UCSD-AML1 (cell line): ENCODE data around the gene C3orf85.
"Not testable (repeated sequence)": the region's sequence is repeated elsewhere in the genome, so short reads cannot be mapped to it uniquely, and the experiment has no call there.

Source experiments
- DNase-seq: peaks from one replicate; lab custom pipeline; 2025; ENCODE audit not compliant: unreplicated experiment; lab: John Stamatoyannopoulos, UW

C3orf85 gene, protein sequence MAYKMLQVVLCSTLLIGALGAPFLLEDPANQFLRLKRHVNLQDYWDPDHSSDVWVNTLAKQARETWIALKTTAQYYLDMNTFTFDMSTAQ

DNA sequence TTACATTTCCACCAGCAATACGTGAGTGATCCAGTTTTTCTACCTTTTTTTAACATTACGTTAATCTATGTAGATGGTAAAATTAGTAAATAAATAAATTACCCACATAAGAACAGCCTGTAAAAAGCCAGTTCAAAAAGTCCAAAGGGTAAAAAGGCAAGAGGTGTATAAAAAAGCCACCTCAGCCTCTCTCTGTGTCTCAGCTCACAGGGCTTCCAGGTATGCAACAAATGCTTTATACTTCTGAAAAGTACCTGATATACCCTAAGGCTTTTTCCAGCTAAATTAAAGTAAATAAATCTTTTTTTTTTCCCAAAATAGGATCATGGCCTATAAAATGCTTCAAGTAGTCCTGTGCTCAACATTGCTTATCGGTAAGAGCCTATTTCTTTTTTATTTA lies at the start of gene C3orf85:
Gene C3orf85, plus strand, starts transcription at position 197 of the 400 bp plus-strand sequence. Its CDS starts 129 bp downstream, at position 326.
- DNase-seq: no peak

DNA sequence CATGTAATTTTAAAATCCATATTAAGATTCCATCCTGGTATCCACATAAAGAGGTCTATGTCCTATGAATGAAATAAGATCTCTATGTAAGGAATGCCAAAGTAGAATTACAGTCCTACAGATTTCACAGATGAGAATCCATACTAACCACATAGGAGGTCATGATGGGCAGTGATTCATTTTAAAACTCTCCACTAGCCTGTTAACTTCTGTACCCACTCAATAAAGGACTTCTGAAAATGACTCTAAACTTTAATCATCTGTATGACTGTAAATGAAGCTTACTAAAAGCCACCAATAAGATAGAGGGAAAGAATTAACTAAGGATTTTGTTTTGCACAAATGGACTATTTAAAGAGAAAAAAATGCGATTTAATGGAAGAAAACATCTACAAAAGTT lies 47.3 kb upstream of the C3orf85 start:
- DNase-seq: no peak

DNA sequence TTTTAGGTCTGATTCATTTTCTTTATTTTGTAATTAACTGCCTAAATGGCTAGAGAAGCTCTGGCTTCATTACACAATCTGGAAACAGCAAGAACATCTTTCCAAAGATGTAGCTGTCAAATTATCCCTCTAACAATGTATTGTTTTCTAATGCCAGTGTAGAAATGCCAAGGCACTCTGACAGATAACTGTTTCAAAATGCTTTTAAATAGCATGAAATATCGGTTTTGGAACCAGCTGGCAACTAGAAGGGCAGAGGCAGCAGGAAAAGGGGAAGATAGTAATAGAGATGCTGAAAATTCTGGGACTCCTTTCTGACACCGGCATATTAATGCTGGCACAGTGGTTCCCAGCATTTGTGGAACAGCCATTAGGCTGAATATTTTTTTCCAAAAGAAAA lies 44.7 kb upstream of the C3orf85 start:
- no peak for DNase-seq

DNA sequence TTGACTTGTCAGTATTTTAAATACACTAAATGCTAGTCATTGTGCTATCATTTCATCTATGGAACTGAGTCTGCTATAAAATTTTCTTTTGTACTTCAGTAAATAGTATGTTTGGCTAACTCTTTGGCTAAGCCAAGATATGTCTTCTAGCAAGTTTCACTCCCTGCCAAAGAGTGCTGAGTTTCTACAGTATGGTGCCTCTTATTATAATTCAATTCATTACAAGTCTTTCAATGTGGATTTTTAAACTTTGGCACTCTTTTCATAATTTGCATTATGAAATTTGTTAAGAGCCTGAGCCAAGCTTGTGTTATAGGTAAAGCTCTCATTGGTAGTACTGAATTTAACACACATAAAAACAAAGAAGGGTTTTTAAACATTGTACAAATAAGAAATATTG lies 43.0 kb upstream of the C3orf85 start:
- no peak for DNase-seq

DNA sequence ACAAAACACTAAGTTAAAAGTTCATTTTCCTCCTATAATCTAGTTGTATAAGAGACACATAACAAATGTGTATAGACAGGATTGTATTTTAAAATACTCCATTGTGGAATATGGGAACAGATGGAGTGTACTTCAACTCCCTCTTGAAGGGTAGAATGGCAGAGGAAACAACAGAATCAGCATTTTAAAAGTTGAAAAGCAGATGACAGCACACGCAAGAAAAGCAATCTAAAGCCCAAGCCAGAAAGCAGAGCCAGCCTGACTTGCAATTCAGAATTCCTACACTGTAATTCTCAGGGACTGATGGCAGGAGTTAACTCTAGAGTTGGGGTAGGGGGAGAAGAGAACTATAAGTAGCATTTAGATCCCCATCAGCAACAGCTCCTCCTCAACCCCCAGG lies 41.4 kb upstream of the C3orf85 start:
- no peak for DNase-seq

DNA sequence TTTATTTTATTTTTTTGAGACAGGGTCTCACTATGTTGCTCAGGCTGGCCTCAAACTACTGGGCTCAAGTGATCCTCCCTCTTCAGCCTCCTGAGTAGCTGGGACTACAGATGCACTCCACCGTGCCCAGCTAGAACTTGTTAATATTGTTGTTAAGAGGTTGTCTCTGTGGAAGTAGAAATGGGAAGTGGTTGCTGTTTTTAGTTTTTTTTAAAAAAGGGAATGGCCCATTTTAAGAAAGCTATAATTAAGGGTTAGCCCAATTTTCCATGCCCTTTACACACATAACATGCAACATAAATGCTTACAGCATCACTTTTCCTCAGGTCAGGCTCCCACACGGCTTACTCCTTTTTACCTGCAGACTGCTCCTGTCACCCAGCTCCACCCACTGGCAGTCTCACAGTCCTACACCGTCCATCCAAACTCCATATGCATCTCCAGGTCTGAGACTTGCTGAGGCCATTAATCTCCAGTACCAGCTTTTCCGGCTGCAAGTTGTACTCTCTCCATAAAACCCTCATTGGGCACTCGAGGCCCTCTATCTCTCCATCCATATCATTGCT lies 38.4 kb upstream of the C3orf85 start:
- no peak for DNase-seq

DNA sequence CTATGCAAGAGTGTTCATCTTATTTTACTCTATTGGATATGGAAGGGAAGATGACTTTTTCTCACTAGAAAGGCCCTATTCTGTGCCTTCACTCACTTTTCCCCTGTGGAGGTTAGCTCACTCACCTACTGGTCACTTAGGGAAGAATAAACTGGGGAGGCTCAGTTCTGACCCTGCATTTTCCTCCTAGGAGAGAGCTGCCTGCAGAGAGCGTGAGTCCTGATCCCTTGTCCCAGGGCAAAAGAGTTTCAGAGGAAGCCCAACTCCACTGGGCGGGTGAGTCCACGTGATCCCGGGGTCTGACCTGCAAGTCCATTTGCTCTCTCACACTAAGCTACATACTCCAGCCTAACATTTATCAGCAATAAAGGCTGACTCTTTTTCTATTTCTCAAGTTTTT lies 26.9 kb upstream of the C3orf85 start:
- DNase-seq: no peak

DNA sequence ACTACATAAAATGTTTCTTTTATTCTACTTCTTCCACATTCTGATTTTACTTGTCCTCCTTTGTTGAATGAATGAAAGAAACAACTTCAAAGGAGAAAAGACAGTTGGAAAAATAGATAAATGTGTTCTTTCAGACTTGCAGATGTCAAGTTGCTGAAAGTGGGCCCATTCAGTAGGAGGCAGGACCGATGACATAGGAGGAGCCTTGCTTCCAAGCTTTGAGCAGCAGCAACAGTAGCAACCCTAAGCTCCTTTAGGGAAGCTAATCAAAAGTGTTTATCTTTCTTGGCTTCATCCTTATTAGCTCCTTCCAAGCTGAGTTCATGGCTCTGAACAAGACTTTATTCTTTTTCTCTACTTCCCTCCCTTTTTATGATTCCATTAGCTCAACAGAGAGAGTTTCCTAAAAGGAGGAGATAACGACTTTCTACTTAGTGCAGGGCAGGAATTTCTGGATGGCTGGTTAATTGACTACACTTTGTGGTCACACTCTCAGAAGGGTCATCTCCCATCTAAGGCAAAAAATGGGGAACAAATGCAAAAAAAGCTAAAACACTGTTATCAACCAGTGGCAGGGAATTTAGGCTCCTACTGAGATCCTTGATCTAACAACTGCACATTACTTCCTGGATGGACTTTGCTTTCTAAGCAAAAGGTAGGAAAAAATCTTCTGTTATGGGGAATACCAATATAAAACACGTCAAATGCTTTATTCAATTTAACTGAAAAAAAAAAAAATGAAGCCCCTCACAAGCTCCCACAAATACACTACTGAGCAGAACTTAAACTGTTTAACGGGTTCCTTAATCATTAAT lies 23.4 kb upstream of the C3orf85 start:
- no peak for DNase-seq

DNA sequence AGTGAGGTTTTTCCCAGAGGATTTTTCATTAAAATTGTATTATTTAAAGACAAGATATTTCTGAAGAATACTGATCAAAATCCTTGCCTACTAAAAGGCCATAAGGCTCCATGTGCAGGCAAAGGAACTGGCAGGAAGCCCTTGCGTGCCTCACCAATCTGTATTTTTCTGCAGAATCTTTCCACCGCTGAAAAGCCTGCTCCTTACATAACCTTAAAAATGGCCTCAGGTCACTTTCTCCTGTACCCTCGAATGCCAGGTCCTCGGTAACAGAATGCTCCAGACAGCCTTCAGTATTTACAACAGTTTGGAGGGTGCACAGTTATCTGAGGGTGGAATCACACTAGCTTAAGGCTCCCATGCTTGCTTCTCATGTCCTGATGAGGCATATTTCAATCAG lies 21.8 kb upstream of the C3orf85 start:
- no peak for DNase-seq

DNA sequence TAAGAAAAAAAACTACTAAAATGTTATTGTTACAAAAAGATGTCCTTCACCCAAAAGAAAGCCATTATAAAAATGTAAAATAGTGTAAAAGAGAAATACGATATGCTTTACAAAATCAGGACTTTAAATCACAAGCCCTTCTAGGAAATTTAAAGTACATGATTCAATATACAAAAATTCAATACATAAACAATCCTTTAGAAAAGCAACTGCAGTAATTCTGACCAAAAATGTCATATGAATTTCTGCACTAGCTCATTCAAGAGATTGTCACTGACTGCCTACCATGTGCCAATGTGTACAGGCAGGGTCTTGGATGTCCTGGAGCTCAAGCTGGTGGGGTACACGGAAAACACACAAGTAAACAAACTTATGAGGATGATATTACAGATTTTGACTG lies 21.1 kb upstream of the C3orf85 start:
- DNase-seq: no peak

DNA sequence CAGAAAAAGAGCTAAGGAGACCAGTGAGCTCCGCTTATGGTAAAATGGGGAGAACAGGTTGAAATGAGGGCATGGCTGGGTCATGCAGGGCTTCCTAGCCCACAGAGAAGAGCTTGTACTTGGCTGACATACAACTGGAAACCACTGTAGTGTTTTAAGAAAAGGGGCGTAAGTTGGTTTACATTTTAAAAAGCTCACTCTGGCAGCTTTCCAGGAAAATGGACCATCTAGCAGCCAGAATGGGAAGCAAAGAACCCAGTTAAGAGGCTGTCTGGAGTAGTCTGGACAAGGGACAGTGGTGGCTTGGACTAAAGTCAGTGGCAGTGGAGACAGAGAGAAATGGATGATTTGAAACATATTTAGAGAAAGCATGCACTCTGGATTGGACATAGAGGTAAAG lies 20.5 kb upstream of the C3orf85 start:
- no peak for DNase-seq

DNA sequence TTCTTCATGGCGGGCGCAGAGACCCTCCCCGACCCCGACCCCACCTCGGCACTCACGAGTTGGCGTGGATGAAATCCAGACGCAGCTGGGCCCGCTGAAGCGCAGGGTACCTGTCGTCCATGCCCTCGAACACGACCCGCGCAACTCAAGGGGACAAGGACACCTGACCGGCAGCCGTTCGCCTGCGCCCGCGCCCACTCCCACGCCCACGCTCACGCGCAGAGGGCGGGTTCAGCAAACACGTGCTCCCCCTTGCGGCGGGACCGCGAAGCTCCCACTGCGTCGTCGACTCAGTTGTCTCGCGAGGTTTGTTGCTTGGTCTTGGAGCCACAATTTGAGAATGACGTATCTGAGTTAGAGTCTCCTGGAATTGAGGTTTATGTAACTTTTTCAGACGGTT lies 18.6 kb upstream of the C3orf85 start, which contains the start of gene MORC1:
Gene MORC1, minus strand, starts transcription at position 196 of the 400 bp plus-strand sequence. Its CDS starts 75 bp downstream, at position 121.
- no peak for DNase-seq

DNA sequence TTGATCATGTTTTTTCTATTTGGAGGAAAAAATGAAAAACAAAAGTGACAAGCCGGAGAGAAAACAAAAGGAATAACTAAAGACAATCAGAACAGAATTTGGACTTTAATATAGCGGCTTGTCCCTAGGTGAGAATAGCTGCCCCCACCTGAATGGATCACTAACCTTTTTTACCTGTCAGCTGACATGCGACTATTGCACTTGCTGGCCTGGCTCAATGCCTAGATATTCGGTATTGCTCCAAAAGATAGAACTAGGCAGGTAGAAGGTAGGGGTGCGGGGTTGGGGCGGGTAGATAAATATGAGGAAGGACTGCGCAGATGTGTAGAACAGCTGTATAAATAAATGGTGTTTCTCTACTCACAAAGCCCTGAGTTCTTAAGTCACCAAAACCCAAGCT lies 17.9 kb upstream of the C3orf85 start:
- DNase-seq: no peak

DNA sequence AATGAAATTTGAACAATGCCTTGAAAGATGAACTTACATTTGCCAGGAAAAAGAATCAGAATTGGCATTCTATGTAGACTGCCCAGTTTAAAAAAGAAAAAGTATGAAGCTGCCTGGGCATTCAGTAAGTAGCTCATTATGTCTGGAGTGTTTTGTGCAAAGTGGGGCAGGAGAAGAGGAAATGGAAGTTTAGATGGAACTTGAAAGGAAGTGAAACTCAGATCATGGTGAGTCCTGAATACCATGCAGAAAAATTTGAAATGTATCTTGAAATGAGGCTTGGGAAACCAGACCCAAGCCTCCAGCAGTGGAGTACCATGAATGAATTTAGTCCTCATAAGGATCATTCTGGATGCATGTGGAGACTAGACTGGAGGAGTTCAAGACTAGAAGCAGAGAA lies 13.8 kb upstream of the C3orf85 start:
- no peak for DNase-seq

DNA sequence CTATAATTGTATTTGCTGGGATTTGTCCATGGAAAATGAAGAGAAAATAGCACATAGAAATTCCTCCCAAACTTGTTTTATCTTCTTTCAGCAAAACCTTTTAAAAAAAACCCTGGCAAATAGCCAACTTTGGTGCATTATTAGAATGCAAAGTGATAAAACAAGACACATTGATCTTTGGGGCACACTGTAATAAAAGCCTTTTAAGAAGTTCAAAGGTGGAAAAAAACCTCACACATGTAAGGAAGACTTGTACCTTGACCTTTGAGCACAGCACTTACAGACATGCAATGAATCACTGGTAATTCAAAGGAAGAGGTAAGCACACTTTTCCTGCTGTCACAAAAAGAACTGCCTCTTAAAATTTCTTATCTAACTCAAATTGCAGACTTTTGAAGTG lies 10.6 kb upstream of the C3orf85 start:
- no peak for DNase-seq

DNA sequence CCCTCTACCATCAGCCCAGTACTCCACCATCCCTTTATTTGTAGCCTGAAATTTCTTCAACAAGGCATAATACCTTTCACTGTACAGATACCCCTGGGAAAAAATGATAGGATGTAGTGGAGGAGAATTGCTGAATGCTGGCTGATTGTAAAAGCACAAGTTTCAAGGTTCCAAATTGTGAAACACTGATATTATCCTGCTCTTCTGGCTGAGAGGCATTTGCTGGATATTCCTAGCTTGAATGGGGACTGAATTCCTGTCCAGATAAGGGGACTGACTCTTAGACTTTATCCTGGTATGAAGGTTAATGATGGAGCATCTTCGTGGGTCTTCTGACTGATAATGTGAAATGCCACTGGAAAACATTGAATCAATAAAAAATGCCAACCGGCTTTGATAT lies 9.0 kb upstream of the C3orf85 start:
- DNase-seq: no peak

DNA sequence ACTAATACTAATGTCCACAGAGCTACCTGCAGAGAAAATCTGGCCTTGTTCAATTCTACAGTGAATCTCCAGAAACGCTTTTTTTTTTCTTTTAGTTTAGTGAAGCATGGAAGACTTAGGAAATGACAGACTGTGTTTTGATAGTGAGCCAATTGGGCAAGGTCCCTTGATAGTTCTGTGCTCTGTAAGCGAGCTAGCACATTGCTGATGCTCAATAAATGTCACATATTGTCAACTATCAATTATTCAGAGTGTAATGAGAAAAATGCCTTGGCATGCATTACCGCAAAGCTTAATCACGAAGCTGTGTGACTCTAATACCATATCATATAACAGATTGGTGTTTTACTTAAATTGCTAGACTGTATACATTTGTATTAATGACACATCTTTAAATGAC lies 5.2 kb upstream of the C3orf85 start:
- DNase-seq: no peak

DNA sequence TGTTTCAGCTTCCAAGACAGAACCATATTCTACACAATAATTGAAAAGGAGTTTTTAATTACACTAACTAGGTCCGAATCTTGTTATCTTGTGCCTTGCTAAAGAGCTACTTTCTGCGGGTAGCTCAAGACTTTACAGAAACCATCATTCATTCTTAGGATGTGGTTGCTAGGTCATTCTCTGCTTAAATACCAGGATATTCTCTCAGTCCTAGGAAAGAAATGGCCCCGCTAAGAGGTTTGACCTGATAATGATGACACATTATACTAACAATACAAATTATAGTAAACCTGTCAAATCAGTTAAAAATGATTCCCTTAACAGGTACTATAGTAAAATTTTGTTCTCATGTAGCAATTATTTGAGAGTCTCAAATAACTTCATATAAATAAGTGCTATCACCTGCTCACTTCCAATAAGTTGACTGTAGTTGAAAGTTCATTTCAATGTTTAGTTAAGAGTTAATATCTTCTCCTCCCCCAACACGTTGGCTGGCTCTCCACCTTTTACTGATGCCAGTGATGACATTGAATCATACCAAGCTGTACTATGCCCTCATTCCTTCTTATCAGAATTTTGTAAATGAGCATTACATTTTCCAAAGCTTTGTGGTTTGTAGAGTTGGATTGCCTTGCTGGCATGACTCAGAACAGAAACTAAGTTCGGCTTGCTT lies 3.6 kb upstream of the C3orf85 start:
- no peak for DNase-seq

DNA sequence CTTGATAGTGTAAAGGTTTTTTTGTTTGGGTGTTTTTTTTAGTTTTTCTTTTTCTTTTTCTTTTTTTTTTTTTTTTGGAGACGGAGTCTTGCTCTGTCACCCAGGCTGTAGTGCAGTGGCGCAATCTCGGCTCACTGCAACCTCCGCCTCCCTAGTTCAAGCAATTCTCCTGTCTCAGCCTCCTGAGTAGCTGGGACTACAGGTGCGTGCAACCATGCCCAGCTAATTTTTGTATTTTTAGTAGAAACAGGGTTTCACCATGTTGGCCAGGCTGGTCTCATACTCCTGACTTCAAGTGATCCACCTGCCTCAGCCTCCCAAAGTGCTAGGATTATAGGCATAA lies 3.1 kb upstream of the C3orf85 start:
- DNase-seq: not testable (repeated sequence)

DNA sequence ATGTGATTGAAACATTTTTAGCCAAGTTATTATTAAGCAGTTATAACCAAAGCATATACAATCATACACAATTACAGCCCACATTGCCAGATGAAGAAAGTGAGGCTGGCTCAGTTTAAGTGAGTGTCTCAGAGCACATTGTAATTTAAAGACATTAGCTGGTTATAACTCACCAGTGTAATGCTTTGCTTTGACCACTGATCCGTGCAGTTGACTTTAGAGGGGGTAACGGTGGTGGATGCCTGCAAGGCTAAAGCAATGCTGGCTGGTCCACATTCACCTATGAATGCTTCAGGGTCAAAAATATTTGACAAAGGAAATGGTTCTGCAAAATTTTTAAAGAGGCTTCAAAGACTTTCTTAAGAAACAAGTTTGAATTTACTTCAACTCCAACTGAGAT lies 1.2 kb downstream of the C3orf85 start:
- no peak for DNase-seq

DNA sequence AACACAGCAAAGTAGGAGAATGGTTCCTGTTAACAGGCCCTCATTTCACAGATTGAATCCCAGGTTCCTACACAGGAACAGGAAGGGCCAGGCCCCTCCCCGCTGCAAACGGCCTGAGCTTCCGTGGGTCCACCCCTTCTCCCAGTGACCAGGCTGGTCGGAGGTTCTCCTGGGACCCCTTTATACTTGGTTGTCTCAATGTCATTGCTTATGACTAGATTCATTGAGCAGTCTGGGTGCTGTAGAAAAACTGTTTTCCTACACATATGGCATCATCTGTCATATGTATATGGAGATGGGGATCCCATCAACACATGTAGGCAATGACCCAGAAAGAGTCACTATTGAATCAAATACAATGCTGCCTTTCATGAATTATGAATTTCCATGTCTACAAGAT lies 3.8 kb downstream of the C3orf85 start:
- DNase-seq: no peak

DNA sequence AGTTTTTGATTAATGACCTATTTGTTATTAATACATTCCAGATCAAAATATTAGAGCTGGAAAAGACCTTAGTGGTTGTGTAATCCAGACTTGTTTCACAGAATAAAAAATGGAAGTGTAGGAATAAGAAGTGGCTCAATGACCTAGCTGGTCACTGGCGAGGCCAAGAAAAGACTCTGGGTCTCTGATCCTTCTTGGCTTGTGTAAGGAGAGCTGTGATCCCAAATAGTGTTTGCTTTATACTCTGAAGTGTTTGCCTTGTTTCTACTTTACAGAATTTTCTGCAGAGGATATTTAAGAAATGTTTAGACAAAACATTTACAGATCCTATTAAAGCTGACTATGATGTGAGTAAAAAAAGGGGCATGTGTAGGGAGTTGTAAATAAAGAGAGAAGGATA lies 7.1 kb downstream of the C3orf85 start:
- no peak for DNase-seq
